KMS-11 (cell line): ENCODE data around the gene CNDP1.
A peak's percentile ranks its signal among the peaks of the same experiment; 100 is the strongest.

Experiments used
- H2AFZ ChIP-seq: fragments of 200-600 bp; sonication (generic); 2 replicates; pipeline ENCODE4 v1.6.1; 2016; ENCODE audit warnings: antibody characterized with exemption, mixed run types, low read depth
- H3K27ac ChIP-seq: fragments of 200-600 bp; sonication (generic); 2 replicates; pipeline ENCODE4 v1.6.1; 2016; ENCODE audit warnings: mild to moderate bottlenecking, mixed run types
- H3K27me3 ChIP-seq: fragments of 200-600 bp; sonication (generic); 2 replicates; pipeline ENCODE4 v1.6.1; 2017; ENCODE audit warnings: mild to moderate bottlenecking, low read depth, mixed run types, moderate library complexity; ENCODE audit not compliant: insufficient read depth
- H3K36me3 ChIP-seq: fragments of 200-600 bp; sonication (generic); 2 replicates; pipeline ENCODE4 v1.6.1; 2017; ENCODE audit warnings: mild to moderate bottlenecking, mixed run types; ENCODE audit not compliant: insufficient read depth
- H3K4me1 ChIP-seq: fragments of 200-600 bp; sonication (generic); 2 replicates; pipeline ENCODE4 v1.6.1; 2016; ENCODE audit warnings: mild to moderate bottlenecking, low read depth, mixed run types; ENCODE audit not compliant: poor library complexity, severe bottlenecking
- H3K4me2 ChIP-seq: fragments of 200-600 bp; sonication (generic); 2 replicates; pipeline ENCODE4 v1.7.0; 2016; ENCODE audit warnings: mild to moderate bottlenecking, mixed run types
- H3K4me3 ChIP-seq: fragments of 200-600 bp; sonication (generic); IDR thresholded peaks from 2 replicates; pipeline ENCODE4 v1.6.1; 2017; ENCODE audit warnings: low read depth, low read length, mixed read lengths; ENCODE audit not compliant: insufficient read depth
- H3K79me2 ChIP-seq: fragments of 200-600 bp; sonication (generic); 2 replicates; pipeline ENCODE4 v1.6.1; 2016; ENCODE audit warnings: low read depth, mixed run types; ENCODE audit not compliant: insufficient read depth
- H3K9ac ChIP-seq: fragments of 200-600 bp; sonication (generic); 2 replicates; pipeline ENCODE4 v1.6.1; 2016; ENCODE audit warnings: mild to moderate bottlenecking, mixed run types
- H4K20me1 ChIP-seq: fragments of 200-600 bp; sonication (generic); 2 replicates; pipeline ENCODE4 v1.6.1; 2016; ENCODE audit warnings: mild to moderate bottlenecking, mixed run types; ENCODE audit not compliant: insufficient read depth
- CTCF ChIP-seq: fragments of 200-600 bp; sonication (generic); conservative IDR thresholded peaks from 2 replicates; pipeline ENCODE4 v1.6.1; 2017; ENCODE audit warnings: low read depth, mild to moderate bottlenecking, antibody characterized with exemption, low read length, moderate library complexity, mixed read lengths

CNDP1 gene

GRCh38 chr18:74613381-74613780, 79.1 kb downstream of the CNDP1 start:
- H3K36me3 ChIP-seq = no peaks in the 10 kb centered on the region
- H3K4me2 ChIP-seq = peak overlapping the region; percentile 67
- H3K4me1 ChIP-seq = peaks cover 63% of the 10 kb centered on the region
- peak overlapping the region; percentile 37 for H3K27ac ChIP-seq
- H3K79me2 ChIP-seq = peaks cover 44% of the 10 kb centered on the region; the same call in 1 of the 2 replicates
- no peak for TF ChIP-seq CTCF
- H3K27me3 ChIP-seq = no peaks in the 10 kb centered on the region
- H4K20me1 ChIP-seq = no peaks in the 10 kb centered on the region
- H2AFZ ChIP-seq = no peak overlapping the region
- H3K4me3 ChIP-seq = no peak overlapping the region
- H3K9ac ChIP-seq = peak overlapping the region; percentile 4; the same call in 1 of the 2 replicates

GRCh38 chr18:74616494-74616893, 82.2 kb downstream of the CNDP1 start:
- Histone ChIP-seq H3K36me3 (no peaks in the 10 kb centered on the region), H3K4me1 (peaks cover 33% of the 10 kb centered on the region), H3K9ac (no peak overlapping the region), H3K4me3 (no peak overlapping the region), H3K4me2 (no peak overlapping the region), H3K27me3 (no peaks in the 10 kb centered on the region), H3K79me2 (peaks cover 33% of the 10 kb centered on the region; the same call in 1 of the 2 replicates), H2AFZ (no peak overlapping the region), H3K27ac (no peak overlapping the region), H4K20me1 (no peaks in the 10 kb centered on the region)
- no peak for TF ChIP-seq CTCF

- H3K4me3 ChIP-seq = no peak overlapping the region
- H3K79me2 ChIP-seq = peaks cover 25% of the 10 kb centered on the region; the same call in 1 of the 2 replicates
- H3K4me2 ChIP-seq = no peak overlapping the region
- peaks cover 23% of the 10 kb centered on the region for H3K4me1 ChIP-seq
- no peak overlapping the region for H2AFZ ChIP-seq
- no peak overlapping the region for H3K27ac ChIP-seq
- no peaks in the 10 kb centered on the region for H3K36me3 ChIP-seq
- no peaks in the 10 kb centered on the region for H4K20me1 ChIP-seq
- no peaks in the 10 kb centered on the region for H3K27me3 ChIP-seq
- H3K9ac ChIP-seq = no peak overlapping the region
- TF ChIP-seq CTCF = no peak
Observed at GRCh38 chr18:74617486-74617885, 83.2 kb downstream of the CNDP1 start.

DNA sequence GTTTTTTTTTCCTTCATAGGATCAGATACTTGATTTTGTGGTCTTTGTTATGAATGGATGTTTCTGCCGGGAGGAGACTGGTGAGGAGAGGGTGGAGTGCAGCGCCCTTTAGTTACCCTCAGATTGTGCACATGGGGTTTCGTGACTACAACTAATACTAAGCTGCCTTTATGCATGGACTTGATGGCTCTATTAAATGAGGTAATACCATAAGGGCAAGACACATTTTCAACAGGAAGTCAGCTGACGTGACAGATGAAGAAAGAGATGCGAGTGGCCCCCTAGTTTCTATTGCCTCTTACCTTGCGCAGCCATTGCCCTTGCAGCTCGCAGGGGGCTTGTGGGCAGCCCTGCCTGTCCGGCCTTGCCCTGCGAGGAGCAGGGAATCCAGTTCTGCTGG, 87.8 kb downstream of the CNDP1 start:
- Histone ChIP-seq H3K27ac (no peak overlapping the region), H3K4me1 (no peaks in the 10 kb centered on the region), H3K4me3 (no peak overlapping the region), H3K36me3 (no peaks in the 10 kb centered on the region), H3K79me2 (peaks cover 12% of the 10 kb centered on the region; the same call in 1 of the 2 replicates), H2AFZ (no peak overlapping the region), H3K4me2 (no peak overlapping the region), H4K20me1 (no peaks in the 10 kb centered on the region), H3K9ac (no peak overlapping the region), H3K27me3 (no peaks in the 10 kb centered on the region)
- no peak for TF ChIP-seq CTCF
